HFFc6 (cell line): ENCODE measurements around the gene ATXN1L. TPM values are rescaled to one million over a fixed set of nuclear protein-coding genes. Genes with fewer than 3 reads are reported as not detected.
A peak's percentile ranks its signal among the peaks of the same experiment; 100 is the strongest.

Source experiments
- DNase-seq: peaks from one replicate; pipeline ENCODE4 v3.0.0-alpha.2; 2018
- H3K27ac Mint-ChIP-seq: 2 replicates; pipeline ENCODE4 v1.8.0; 2020; ENCODE audit warnings: mild to moderate bottlenecking, mixed read lengths
- H3K27me3 Mint-ChIP-seq: 2 replicates; pipeline ENCODE4 v1.8.0; 2021; ENCODE audit warnings: mild to moderate bottlenecking, moderate library complexity, mixed read lengths; ENCODE audit not compliant: insufficient read depth
- H3K36me3 Mint-ChIP-seq: 2 replicates; pipeline ENCODE4 v1.8.0; 2021; ENCODE audit warnings: low read depth, mixed read lengths
- H3K4me1 Mint-ChIP-seq: 2 replicates; pipeline ENCODE4 v1.8.0; 2020; ENCODE audit warnings: low read depth, mixed read lengths
- H3K4me3 Mint-ChIP-seq: 2 replicates; pipeline ENCODE4 v1.8.0; 2020; ENCODE audit warnings: mild to moderate bottlenecking, moderate library complexity, mixed read lengths
- H3K9me3 Mint-ChIP-seq: 2 replicates; pipeline ENCODE4 v1.8.0; 2020; ENCODE audit warnings: mild to moderate bottlenecking, mixed read lengths
- CTCF ChIP-seq: fragments of 200-600 bp; sonication (generic); IDR thresholded peaks from 2 replicates; pipeline ENCODE4 v1.5.0; 2021; ENCODE audit warnings: antibody characterized with exemption, mild to moderate bottlenecking
- total RNA-seq, 6 experiments: library from RNA; stranded (reverse); fragmentation: NEBNext Ultra II Directional; extraction: Animal tissue kit (Norgen Biotek cat#: 25700); gene quantifications; 2 replicates in 1 of 6; 3 replicates in 5 of 6; pipeline ENCODE4 v1.2.3, GENCODE V29; 2021

ATXN1L gene
- total RNA-seq, 6 experiments from 2014 or later: 14.9 to 19.0 (median 17.2) TPM

DNA sequence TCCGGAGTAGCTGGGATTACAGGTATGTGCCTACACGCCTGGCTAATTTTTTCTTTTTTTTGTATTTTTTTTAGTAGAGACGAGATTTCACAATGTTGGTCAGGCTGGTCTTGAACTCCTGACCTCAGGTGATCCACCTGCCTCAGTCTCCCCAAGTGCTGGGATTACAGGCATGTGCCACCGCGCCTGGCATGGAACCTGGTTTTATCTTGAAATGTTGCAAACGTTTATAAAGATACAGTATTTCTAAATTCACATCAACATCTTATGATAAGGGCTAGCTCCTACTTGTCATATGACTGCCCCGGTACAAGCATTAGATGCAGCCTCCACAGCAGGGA lies 48.1 kb downstream of the ATXN1L start:
- no peak for DNase-seq
- Mint-ChIP-seq H3K4me1 (peaks cover 18% of the 10 kb centered on the region), H3K4me3 (peak overlapping the region; percentile 98), H3K9me3 (no peaks in the 10 kb centered on the region), H3K36me3 (peaks cover 11% of the 10 kb centered on the region), H3K27me3 (no peaks in the 10 kb centered on the region; the same call in none of the 2 replicates), H3K27ac (peak overlapping the region; percentile 98)
- no peak for TF ChIP-seq CTCF

- no peaks in the 10 kb centered on the region; the same call in none of the 2 replicates for H3K27me3 Mint-ChIP-seq
- peak overlapping the region; percentile 98 for H3K4me3 Mint-ChIP-seq
- TF ChIP-seq CTCF: peak; percentile 45
- H3K36me3 Mint-ChIP-seq: peaks cover 11% of the 10 kb centered on the region
- no peaks in the 10 kb centered on the region for H3K9me3 Mint-ChIP-seq
- peaks cover 18% of the 10 kb centered on the region for H3K4me1 Mint-ChIP-seq
- DNase-seq: peak; percentile 52
- peak overlapping the region; percentile 98 for H3K27ac Mint-ChIP-seq
These were observed 48.6 kb downstream of the ATXN1L start for GRCh38 chr16:71894229-71894920.

- no peak for TF ChIP-seq CTCF
- Mint-ChIP-seq H3K36me3 (peaks cover 11% of the 10 kb centered on the region), H3K27ac (peak within 1 kb of the TSS; percentile 98), H3K9me3 (no peaks in the 10 kb centered on the region), H3K27me3 (no peaks in the 10 kb centered on the region; the same call in none of the 2 replicates), H3K4me3 (peak within 1 kb of the TSS; percentile 98), H3K4me1 (peaks cover 20% of the 10 kb centered on the region)
- peak; percentile 99 for DNase-seq
These were observed 49.3 kb downstream of the ATXN1L start, which contains the start of gene IST1 for GRCh38 chr16:71894921-71895678. TSS of gene IST1 (plus strand) at chr16:71895531. CDS start at chr16:71915641, 20,110 bp downstream.

- no peak for TF ChIP-seq CTCF
- Mint-ChIP-seq H3K36me3 (peaks cover 11% of the 10 kb centered on the region), H3K27me3 (no peaks in the 10 kb centered on the region; the same call in none of the 2 replicates), H3K9me3 (no peaks in the 10 kb centered on the region), H3K4me1 (peaks cover 26% of the 10 kb centered on the region), H3K27ac (peak overlapping the region; percentile 98), H3K4me3 (peak overlapping the region; percentile 98)
- DNase-seq: peak; percentile 26
These were observed 50.0 kb downstream of the ATXN1L start for GRCh38 chr16:71895679-71896365.

DNA sequence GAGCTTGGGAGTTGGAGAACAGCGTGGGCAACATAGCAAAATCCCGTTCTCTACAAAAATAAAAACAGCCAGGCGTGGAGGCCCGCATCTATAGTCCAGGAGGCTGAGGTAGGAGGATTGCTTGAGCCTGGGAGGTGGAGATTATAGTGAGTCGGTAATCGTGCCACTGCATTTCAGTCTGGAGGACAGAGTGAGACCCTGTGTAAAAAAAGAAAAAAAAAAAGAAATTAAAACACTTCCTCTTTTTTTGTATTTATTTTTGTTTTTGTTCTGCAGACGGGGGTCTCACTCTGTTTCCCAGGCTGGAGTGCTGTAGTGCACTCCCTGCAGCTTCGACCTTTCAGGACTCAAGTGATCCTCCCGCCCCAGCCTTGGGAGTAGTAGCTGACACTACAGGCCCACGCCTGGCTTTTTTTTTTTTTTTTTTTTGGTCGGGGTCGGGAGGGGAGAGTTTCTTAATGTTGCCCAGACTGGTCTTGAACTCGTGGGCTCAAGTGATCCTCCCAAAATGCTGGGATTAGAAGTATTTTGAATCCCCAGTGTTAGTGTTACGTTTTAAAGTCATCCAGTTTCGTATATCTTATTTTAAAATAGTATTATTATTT lies 51.1 kb downstream of the ATXN1L start:
- H3K36me3 Mint-ChIP-seq: peaks cover 11% of the 10 kb centered on the region
- H3K27me3 Mint-ChIP-seq: no peaks in the 10 kb centered on the region; the same call in none of the 2 replicates
- peak overlapping the region; percentile 98 for H3K4me3 Mint-ChIP-seq
- H3K9me3 Mint-ChIP-seq: no peaks in the 10 kb centered on the region
- no peak for TF ChIP-seq CTCF
- peaks cover 33% of the 10 kb centered on the region for H3K4me1 Mint-ChIP-seq
- DNase-seq: no peak
- peak overlapping the region; percentile 98 for H3K27ac Mint-ChIP-seq
